Measurements from ENCODE around the gene XCR1. TPM values are rescaled to one million over a fixed set of nuclear protein-coding genes. Genes with fewer than 3 reads are reported as not detected.

XCR1 gene
- total RNA-seq, 6 experiments from 2014 or later, result not detected

DNA sequence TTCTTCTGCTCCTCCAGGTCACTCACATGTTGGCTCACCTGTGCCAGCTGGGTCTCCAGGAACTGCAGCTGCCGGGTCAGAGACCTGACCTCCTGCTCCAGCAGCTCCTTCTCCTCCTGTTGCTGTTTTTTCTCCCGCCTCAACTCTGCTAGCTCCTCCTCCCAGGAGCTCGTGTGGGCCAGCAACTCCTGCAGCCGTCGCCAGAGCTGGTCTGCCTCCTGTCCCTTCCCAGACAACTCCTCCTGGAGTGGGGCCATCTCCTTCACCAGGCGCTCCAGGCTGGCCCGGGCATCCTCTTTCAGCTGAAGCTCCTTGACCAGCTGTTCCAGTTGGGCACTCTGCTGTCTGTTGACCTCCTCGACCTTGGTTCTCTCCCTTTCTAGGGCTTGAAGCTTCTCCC lies 59.6 kb downstream of the XCR1 start:
- DNase-seq, result no peak
- peaks cover 4% of the 10 kb centered on the region for H3K27me3 Mint-ChIP-seq (ENCODE audit: insufficient read depth)
- H3K4me1 Mint-ChIP-seq (ENCODE audit: low read depth), result peaks cover 30% of the 10 kb centered on the region
- peaks cover 42% of the 10 kb centered on the region for H3K36me3 Mint-ChIP-seq (ENCODE audit: low read depth)
- no peak overlapping the region for H3K4me3 Mint-ChIP-seq
- H3K9me3 Mint-ChIP-seq, result no peaks in the 10 kb centered on the region
- TF ChIP-seq, protein P1, sequence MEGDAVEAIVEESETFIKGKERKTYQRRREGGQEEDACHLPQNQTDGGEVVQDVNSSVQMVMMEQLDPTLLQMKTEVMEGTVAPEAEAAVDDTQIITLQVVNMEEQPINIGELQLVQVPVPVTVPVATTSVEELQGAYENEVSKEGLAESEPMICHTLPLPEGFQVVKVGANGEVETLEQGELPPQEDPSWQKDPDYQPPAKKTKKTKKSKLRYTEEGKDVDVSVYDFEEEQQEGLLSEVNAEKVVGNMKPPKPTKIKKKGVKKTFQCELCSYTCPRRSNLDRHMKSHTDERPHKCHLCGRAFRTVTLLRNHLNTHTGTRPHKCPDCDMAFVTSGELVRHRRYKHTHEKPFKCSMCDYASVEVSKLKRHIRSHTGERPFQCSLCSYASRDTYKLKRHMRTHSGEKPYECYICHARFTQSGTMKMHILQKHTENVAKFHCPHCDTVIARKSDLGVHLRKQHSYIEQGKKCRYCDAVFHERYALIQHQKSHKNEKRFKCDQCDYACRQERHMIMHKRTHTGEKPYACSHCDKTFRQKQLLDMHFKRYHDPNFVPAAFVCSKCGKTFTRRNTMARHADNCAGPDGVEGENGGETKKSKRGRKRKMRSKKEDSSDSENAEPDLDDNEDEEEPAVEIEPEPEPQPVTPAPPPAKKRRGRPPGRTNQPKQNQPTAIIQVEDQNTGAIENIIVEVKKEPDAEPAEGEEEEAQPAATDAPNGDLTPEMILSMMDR (IDR thresholded peaks at IDR 0.05), result no peak
- H3K27ac Mint-ChIP-seq, result no peak overlapping the region

Other genes with a start within 250 kb of the XCR1 start
- gene SLC6A20, start 230.9 kb downstream of the XCR1 start, total RNA-seq (2021; fragmentation: NEBNext Ultra II Directional; extraction: Animal tissue kit (Norgen Biotek cat#: 25700)), result not detected
- gene LZTFL1, start 185.4 kb downstream of the XCR1 start, total RNA-seq (2021; fragmentation: NEBNext Ultra II Directional; extraction: Animal tissue kit (Norgen Biotek cat#: 25700)), result 10 to 100 TPM; 13.0 to 20.0 (median 15.8) TPM
- gene CCR9, start 140.9 kb downstream of the XCR1 start, total RNA-seq (2021; fragmentation: NEBNext Ultra II Directional; extraction: Animal tissue kit (Norgen Biotek cat#: 25700)), result not detected
- gene CXCR6, start 84.0 kb downstream of the XCR1 start, total RNA-seq (2021; fragmentation: NEBNext Ultra II Directional; extraction: Animal tissue kit (Norgen Biotek cat#: 25700)), result not detected
- 10 to 100 TPM; 20.8 to 30.7 (median 27.2) TPM for gene FYCO1, start 31.7 kb downstream of the XCR1 start, total RNA-seq (2021; fragmentation: NEBNext Ultra II Directional; extraction: Animal tissue kit (Norgen Biotek cat#: 25700))
- not detected for gene CCR1, start 180.8 kb upstream of the XCR1 start, total RNA-seq (2021; fragmentation: NEBNext Ultra II Directional; extraction: Animal tissue kit (Norgen Biotek cat#: 25700))
- not detected for gene CCR3, start 215.0 kb upstream of the XCR1 start, total RNA-seq (2021; fragmentation: NEBNext Ultra II Directional; extraction: Animal tissue kit (Norgen Biotek cat#: 25700))

Measured in HFFc6 (cell line).